Cerebellar cortex (tissue), 1 donor: Measurements from ENCODE around the gene FOXR1.
"Not testable (repeated sequence)": the region's sequence is repeated elsewhere in the genome, so short reads cannot be mapped to it uniquely, and the experiment has no call there.

Source experiments
- DNase-seq: peaks from one replicate; pipeline ENCODE4 v3.0.0-alpha.2; 2015; ENCODE audit warnings: low spot score

Gene FOXR1

GRCh38 chr11:118948000-118948399 lies 23.6 kb upstream of the FOXR1 start:
- DNase-seq: no peak

GRCh38 chr11:118953265-118953664 lies 18.3 kb upstream of the FOXR1 start:
- DNase-seq: peak; percentile 87

GRCh38 chr11:118953976-118954375 lies 17.6 kb upstream of the FOXR1 start:
- not testable (repeated sequence) for DNase-seq

GRCh38 chr11:118956094-118956846 lies 15.3 kb upstream of the FOXR1 start, which contains the start of gene UPK2:
TSS of gene UPK2 (plus strand) at chr11:118956298. CDS start at chr11:118956351, 53 bp downstream.
- DNase-seq: peak; percentile 91

- no peak for DNase-seq
These were observed 14.6 kb upstream of the FOXR1 start for GRCh38 chr11:118956847-118957469.

GRCh38 chr11:118957549-118957948 lies 14.0 kb upstream of the FOXR1 start:
- DNase-seq: no peak

- DNase-seq: no peak
These were observed 13.6 kb upstream of the FOXR1 start for GRCh38 chr11:118957968-118958367.

- no peak for DNase-seq
These were observed 13.0 kb upstream of the FOXR1 start for GRCh38 chr11:118958577-118958976.

- DNase-seq: no peak
These were observed 10.4 kb upstream of the FOXR1 start for GRCh38 chr11:118961189-118961588.

GRCh38 chr11:118961591-118961990 lies 10.0 kb upstream of the FOXR1 start:
- DNase-seq: no peak

GRCh38 chr11:118969508-118969907 lies 2.1 kb upstream of the FOXR1 start:
- DNase-seq: not testable (repeated sequence)

- DNase-seq: no peak
These were observed 2.4 kb downstream of the FOXR1 start for GRCh38 chr11:118973985-118974384.

- DNase-seq: no peak
These were observed 4.5 kb downstream of the FOXR1 start for GRCh38 chr11:118975771-118976709.

GRCh38 chr11:118979434-118979833 lies 7.9 kb downstream of the FOXR1 start:
- no peak for DNase-seq

GRCh38 chr11:118980191-118980881 lies 8.8 kb downstream of the FOXR1 start:
- DNase-seq: no peak

GRCh38 chr11:118984337-118984736 lies 12.8 kb downstream of the FOXR1 start:
- not testable (repeated sequence) for DNase-seq

GRCh38 chr11:118984825-118985224 lies 13.3 kb downstream of the FOXR1 start:
- no peak for DNase-seq

- DNase-seq: no peak
These were observed 16.7 kb downstream of the FOXR1 start for GRCh38 chr11:118988280-118988679.

GRCh38 chr11:118991486-118992038 lies 20.0 kb downstream of the FOXR1 start:
- not testable (repeated sequence) for DNase-seq

GRCh38 chr11:118996926-118997626 lies 25.5 kb downstream of the FOXR1 start:
- DNase-seq: peak; percentile 42
